Astrocyte of the spinal cord (primary cell): ENCODE measurements around the gene RBP4.

Source experiments
- DNase-seq: peaks from one replicate; pipeline ENCODE4 v3.0.0; 2011; ENCODE audit warnings: low read depth, low spot score
- H3K4me3 ChIP-seq: 2 replicates; pipeline ENCODE4 v1.5.1; 2011; ENCODE audit warnings: low read depth, mild to moderate bottlenecking, low read length, moderate library complexity
- CTCF ChIP-seq: IDR thresholded peaks from 2 replicates; pipeline ENCODE4 v1.5.1; 2012; ENCODE audit warnings: low read depth, mild to moderate bottlenecking, low read length, inconsistent platforms
- in situ Hi-C: cut with HindIII; loops from 2 replicates; pipeline ENCODE4 v1.10.0; 2017; ENCODE audit warnings: low sequenced_read_pairs

RBP4 gene

GRCh38 chr10:93579985-93580711 lies 20.9 kb downstream of the RBP4 start:
- no peak for TF ChIP-seq CTCF
- H3K4me3 ChIP-seq = no peak overlapping the region
- in situ Hi-C loops = no loop called here
- no peak for DNase-seq

- DNase-seq = no peak
- in situ Hi-C loops = no loop called here
- H3K4me3 ChIP-seq = no peak overlapping the region
- TF ChIP-seq CTCF = no peak
Observed at GRCh38 chr10:93579089-93579488, 21.9 kb downstream of the RBP4 start.

- no peak for TF ChIP-seq CTCF
- H3K4me3 ChIP-seq = no peak overlapping the region
- in situ Hi-C loops = no loop called here
- no peak for DNase-seq
Observed at GRCh38 chr10:93577565-93577964, 23.5 kb downstream of the RBP4 start.

DNA sequence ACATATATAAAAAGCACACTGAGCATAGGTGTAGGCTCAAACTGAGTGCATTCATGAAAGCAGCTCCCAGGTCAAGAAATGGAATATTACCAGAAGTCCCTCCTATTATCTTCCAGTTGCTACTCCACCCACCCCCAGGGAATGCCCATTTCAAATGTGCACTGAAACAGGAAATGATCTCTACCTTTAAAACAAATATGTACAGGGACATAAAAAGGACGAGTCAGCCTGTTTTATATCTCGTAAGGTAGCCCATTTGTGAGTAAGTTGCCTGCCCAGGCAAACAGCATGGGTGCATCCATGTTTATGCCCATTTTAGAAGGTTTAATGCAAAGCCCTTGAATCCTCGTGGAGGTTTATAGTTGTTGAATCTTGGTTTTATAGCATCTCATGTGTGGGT lies 24.1 kb downstream of the RBP4 start:
- in situ Hi-C loops = no loop called here
- no peak for DNase-seq
- TF ChIP-seq CTCF = no peak

GRCh38 chr10:93573924-93574323 lies 27.1 kb downstream of the RBP4 start:
- H3K4me3 ChIP-seq = no peak overlapping the region
- no peak for TF ChIP-seq CTCF
- DNase-seq = no peak
- in situ Hi-C loops = no loop called here

More for the DNA sequence above, 24.1 kb downstream of the RBP4 start:
- H3K4me3 ChIP-seq = no peak overlapping the region

GRCh38 chr10:93573051-93573909 lies 27.8 kb downstream of the RBP4 start:
- H3K4me3 ChIP-seq = no peak overlapping the region
- in situ Hi-C loops = no loop called here
- no peak for DNase-seq
- no peak for TF ChIP-seq CTCF
